Inflammatory macrophage (primary cell): Measurements from ENCODE around the gene PRSS8.
A peak's percentile ranks its signal among the peaks of the same experiment; 100 is the strongest.
"Not testable (repeated sequence)": the region's sequence is repeated elsewhere in the genome, so short reads cannot be mapped to it uniquely, and the experiment has no call there.

ENCODE experiments used
- DNase-seq, 2 donors: peaks; one replicate each; pipeline ENCODE4 v3.0.0-alpha.2; 2020 to 2022
- total RNA-seq, 18 experiments: gene quantifications; one replicate each; lab custom pipeline; 2026; ENCODE audit warnings: mixed read lengths in 6 of 18, inconsistent platforms in 2 of 18; lab: John Stamatoyannopoulos, UW

Gene PRSS8
- 0 to 0.14 (median 0.02) reads per million in 18 experiments for total RNA-seq

GRCh38 chr16:31135535-31136286 is at the start of gene PRSS8:
Gene PRSS8 (minus strand): TSS chr16:31135727. CDS start chr16:31135498, 229 bp downstream.
- DNase-seq, result no peak

GRCh38 chr16:31184888-31185287 is 49.4 kb upstream of the PRSS8 start:
- DNase-seq, result no peak

- DNase-seq, result no peak
These were observed 48.2 kb upstream of the PRSS8 start for GRCh38 chr16:31183432-31184428.

GRCh38 chr16:31182391-31182790 is 46.9 kb upstream of the PRSS8 start:
- no peak for DNase-seq

- peak; percentile 54 to 74 for DNase-seq
These were observed 45.7 kb upstream of the PRSS8 start for GRCh38 chr16:31181102-31181830.

- DNase-seq, result peak; percentile 84 to 91
These were observed 44.4 kb upstream of the PRSS8 start, which contains the start of gene FUS for GRCh38 chr16:31179747-31180459. Gene FUS (plus strand): TSS chr16:31180139. CDS start chr16:31180215, 76 bp downstream.

- no peak for DNase-seq
These were observed 43.8 kb upstream of the PRSS8 start for GRCh38 chr16:31179219-31179746.

- peak; percentile 86 to 95 for DNase-seq
These were observed 41.6 kb upstream of the PRSS8 start for GRCh38 chr16:31177136-31177535.

GRCh38 chr16:31170048-31170447 is 34.5 kb upstream of the PRSS8 start:
- DNase-seq, result not testable (repeated sequence)

- DNase-seq, result no peak
These were observed 33.3 kb upstream of the PRSS8 start for GRCh38 chr16:31168848-31169247.

GRCh38 chr16:31167315-31167714 is 31.8 kb upstream of the PRSS8 start:
- DNase-seq, result peak in 1 of 2 donors; percentile 20

- peak; percentile 87 to 91 for DNase-seq
These were observed 21.6 kb upstream of the PRSS8 start for GRCh38 chr16:31157136-31157535.

- DNase-seq, result peak; percentile 35 to 42
These were observed 15.4 kb upstream of the PRSS8 start for GRCh38 chr16:31150976-31151375.

GRCh38 chr16:31149894-31150890 is 14.7 kb upstream of the PRSS8 start, which contains the start of gene PRSS36:
Gene PRSS36 (minus strand): TSS chr16:31150066. CDS start chr16:31150035, 31 bp downstream.
- peak in 1 of 2 donors; percentile 33 for DNase-seq

- peak in 1 of 2 donors; percentile 46 for DNase-seq
These were observed 13.8 kb upstream of the PRSS8 start for GRCh38 chr16:31149332-31149731.

- DNase-seq, result no peak
These were observed 13.4 kb upstream of the PRSS8 start for GRCh38 chr16:31148896-31149295.

- DNase-seq, result no peak
These were observed 12.8 kb upstream of the PRSS8 start for GRCh38 chr16:31148281-31148728.

GRCh38 chr16:31147574-31147973 is 12.0 kb upstream of the PRSS8 start:
- no peak for DNase-seq

GRCh38 chr16:31145398-31145990 is 10.0 kb upstream of the PRSS8 start:
- peak; percentile 7 to 42 for DNase-seq
